HG03571 (cell line): Measurements from ENCODE around the gene FAM107B.
A peak's percentile ranks its signal among the peaks of the same experiment; 100 is the strongest.
"Not testable (repeated sequence)": the region's sequence is repeated elsewhere in the genome, so short reads cannot be mapped to it uniquely, and the experiment has no call there.

ENCODE experiments used
- ATAC-seq: cut with Tn5 transposase; IDR thresholded peaks from one replicate; pipeline ENCODE4 v1.9.1; 2021; ENCODE audit not compliant: unreplicated experiment

Gene FAM107B

DNA sequence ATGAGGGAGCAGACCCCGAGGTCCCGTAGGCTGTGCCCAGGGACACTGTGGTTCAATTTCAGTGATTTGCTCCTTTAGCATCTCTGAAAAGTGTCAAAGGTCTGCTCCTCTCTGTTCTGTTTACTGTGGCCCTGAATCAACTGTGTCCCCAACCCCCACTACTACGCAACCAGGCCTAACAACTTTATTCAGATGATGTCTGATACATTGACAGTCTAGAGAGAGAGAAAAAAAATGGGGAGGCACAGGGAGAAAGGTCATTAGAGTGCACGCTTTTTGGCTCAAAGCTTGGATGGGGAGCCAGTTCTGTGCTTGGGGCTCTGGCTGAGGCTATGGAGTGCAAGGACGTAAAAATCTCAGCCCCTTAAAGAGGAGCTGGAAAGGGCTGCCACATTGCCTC is 77.9 kb downstream of the FAM107B start:
- no peak for ATAC-seq

DNA sequence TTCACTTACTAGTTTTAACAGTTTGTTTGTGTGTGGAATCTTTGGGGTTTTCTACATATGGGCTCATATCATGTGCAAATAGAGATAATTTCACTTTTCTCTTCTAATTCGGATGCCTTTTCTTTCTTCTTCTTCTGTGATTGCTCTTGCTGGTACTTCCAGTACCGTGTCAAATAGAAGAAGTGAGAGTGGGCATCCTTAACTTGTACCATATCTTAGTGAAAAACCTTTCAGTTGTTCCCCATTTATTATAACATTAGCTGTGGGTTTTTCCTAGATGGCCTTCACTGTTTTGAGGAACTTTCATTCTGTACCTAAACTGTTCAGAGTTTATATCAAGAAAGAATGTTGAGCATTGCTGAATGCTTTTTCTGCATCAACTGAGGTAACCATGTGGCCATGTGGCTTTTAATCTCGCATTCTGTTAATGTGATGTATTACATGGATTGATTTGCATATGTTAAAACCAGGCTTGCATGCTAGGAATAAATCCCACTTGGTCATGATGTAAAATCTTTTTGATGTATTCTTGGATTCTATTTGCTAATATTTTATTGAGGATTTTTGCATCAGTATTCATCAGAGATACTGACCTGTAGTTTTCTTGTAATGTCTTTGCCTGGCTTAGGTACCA is 78.7 kb downstream of the FAM107B start:
- ATAC-seq, result no peak

DNA sequence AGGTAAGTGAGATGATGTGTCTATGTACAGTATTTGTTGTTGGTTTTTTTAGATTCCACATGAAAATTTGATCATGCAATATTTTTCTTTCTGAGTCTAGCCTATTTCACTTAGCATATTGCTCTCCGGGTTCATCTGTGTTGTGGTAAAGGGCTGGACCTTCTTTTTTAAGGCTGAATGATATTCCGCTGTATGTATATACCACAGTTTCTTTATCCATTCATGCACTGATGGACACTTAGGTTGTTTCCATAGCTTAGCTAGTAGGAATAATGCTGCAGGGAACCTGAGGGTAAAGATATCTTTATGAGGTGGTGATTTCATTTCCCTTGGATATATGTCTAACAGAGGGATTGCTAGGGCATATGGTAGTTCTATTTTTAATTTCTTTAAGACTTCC is 80.8 kb downstream of the FAM107B start:
- ATAC-seq, result no peak

DNA sequence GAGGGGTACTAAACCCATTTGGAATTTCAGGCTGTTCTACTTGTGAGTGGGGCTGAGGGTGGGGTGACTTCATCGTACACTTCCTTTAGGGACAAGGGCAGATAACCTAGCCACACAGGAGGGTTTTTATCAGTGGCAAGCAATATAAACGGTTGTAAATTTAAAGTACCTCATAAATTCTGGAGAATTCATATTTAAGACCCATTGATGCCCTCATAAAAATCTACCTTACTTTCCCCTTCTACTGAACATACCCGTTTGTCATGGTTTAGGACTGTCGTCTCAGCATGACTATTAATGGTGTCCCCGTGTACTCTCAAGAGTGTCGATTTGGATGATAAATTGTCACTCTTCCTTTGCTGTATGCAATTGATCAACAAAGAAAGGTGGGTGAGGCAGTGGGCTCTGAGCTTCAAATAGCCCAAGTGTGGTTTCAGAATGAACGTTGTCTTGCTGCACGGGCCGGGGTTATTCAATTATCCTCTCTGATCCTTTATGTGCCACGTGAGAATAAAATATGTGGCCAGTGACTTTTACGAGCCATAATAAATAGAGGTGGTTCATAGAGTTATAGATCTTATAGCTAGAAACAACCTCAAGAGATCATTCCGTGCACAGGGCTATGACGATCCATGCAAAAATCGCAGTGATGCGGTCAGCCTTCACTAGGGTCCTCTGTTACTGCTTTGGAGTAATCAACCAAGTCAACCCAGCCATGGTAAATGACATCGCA is 82.2 kb downstream of the FAM107B start:
- ATAC-seq, result no peak

DNA sequence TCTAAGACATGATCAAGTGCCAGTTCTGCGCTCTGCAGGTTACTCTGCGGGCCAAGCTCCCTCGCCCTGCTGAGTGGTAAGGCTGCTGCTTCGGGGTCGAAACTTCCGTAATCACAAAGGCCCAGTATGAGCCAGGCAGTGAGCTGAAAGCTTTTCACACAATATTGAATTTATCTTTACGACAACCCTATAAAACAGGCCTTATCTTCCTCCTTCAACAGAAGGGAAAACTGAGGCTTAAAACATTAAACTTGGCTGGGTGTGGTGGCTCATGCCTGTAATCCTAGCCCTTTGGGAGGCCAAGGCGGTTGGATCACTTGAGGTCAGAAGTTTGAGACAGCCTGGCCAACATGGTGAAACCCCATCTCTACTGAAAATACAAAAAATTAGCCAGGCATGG is 83.3 kb downstream of the FAM107B start:
- no peak for ATAC-seq

DNA sequence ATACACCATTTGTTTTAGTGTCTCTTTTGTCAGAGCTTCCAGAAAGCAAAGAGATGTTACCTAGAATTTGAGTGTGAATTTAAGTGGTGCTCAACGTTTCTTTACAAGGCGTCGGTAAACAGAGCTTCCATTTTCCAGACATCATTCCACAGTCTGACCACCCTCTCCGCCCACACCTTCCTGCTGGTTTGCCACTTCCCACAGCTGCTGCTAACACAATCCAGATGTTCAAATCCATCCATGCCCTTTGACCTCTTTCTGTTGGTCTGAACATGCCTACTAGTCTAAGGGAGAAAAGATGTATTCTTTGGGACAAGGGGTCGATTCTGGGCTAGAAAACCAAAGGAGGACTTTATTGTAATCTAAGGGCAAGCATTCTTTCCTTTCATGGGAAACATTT is 86.1 kb downstream of the FAM107B start:
- no peak for ATAC-seq

DNA sequence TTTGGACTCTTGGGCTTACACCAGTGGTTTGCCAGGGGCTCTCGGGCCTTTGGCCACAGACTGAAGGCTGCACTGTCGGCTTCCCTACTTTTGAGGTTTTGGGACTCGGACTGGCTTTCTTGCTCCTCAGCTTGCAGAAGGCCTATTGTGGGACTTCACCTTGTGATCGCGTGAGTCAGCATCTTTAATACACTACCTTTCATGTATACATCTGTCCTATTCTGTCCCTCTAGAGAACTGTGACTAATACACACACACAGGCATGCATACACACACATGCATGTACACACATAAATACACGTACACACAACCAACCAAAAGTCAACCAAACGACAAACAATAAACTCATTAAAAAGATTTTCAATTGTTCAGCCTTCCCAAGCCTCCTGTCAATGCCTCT is 86.5 kb downstream of the FAM107B start:
- not testable (repeated sequence) for ATAC-seq

DNA sequence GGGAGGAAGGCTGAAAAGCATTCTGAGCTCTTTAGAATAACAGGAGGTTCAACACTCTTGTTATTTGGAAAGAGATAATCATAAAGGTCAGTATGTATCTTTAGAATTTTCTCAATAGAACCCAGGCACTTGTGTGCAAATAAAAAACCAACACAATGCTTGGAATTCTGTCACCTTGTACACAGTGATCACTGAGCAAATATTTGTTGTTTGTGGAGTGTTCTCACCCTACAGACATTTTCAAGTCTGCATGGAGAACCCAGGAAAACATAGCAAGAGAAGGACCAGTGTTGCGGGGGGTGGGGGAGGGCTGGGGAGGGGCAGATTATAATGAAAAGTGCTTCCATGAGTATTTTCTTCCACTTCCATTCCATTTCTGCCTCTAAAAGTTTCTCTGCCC is 87.4 kb downstream of the FAM107B start:
- ATAC-seq, result no peak

DNA sequence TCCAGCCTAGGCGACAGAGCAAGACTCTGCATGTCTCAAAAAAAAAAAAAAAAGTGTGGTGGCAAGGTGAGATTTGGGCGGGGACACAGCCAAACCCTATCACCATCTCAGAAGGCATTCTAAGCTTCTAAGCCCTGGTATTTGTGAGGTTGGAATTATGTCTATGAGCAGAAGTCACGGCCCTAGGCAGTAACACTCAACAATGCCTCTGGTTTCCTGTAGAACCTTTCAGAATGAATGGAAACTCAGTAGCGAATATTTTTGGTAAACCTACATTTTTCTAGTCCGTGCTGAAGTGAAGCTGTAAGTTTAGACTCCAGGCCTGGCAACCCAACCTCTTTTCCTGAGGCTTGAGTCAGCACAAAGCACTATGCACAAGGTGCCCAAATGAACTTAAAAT is 88.3 kb downstream of the FAM107B start:
- no peak for ATAC-seq

DNA sequence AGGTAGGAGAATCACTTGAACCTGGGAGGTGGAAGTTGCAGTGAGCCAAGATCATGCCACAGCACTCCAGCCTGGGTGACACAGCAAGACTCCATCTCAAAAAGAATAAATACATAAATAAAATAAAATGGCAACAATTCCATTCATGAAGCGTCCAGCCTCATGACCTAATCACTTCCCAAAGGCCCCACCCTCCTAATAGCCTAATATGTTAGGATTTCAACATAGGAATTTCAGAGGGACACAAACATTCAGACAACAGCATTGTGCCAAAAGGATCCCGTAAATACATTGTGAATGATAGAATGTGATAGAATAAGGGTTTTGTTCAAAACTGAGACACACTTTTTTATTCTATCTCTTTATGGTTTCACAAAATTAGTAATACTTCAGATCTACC is 90.3 kb downstream of the FAM107B start:
- no peak for ATAC-seq

DNA sequence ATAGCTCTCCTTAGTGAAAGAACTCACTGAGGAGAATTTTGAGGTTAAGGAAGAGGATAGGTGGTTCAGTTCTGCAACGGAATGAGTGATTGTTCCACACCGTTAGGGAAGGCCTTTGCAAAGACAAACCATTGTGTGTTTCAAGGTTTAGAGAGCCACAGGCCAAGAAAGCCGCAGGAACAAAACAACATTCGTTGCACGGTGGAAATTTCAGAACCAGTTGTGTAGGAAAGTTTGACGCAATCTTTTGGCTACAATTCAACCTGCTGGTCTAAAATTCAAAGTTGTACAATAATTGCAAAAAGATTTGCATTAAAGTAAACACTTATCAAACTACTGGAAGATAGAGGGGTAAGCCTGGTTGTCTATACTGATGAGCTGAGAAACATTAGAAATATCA is 91.4 kb downstream of the FAM107B start:
- no peak for ATAC-seq

DNA sequence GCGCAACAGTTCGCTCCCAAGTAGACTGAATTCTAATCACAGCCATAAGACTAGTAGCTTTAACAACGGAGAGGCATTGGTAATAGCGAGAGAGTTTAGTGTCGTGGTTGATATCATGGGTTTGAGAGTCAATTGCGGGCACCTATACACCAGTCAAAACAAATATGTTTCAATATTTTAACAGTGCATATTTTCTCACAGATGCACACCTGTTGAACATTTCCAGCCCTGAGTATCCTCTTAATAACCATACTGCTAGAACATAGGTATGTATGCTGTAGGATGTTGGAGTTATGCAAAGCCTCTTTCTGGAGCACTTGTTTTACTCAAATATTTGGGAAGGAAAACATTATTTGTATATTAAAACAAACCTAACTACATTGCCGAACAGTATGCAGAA is 92.9 kb downstream of the FAM107B start:
- ATAC-seq, result no peak

DNA sequence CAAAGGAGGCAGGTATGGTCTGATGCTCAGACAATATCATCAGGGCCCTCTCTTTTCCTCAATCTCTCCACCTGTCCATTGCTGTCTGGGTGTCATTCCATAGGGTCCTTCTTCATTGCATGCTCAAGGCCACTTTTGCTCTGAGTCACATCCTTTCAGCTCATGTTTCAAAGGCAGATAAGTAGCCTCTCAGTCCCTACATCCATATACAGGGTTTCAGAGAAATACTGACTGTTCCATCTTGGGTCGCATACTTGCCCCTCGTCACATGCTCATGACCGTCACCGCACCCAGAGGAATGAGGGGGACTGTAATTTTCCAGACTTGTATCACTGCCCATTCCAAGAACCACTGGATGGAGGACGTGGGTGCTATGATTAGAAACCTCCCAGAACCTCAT is 93.4 kb downstream of the FAM107B start:
- ATAC-seq, result no peak

DNA sequence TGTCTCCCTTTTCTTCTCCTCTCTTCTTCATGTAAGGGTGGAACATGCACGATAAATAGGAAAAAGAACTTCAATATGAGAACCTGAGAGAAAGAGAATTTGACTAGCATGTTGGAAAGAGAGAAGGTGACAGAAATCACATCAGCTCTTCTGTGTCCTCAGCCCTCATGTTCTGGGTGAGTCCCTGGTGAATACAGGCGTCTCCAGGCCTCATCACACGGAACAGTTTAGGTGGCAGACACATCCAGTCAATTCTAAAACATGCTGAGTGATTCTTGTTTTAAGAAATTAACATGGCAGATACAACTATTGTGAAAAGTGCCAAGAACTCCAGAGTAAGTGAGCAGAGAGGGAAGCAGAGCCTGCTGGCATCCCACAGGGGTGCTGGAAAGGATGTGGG is 96.1 kb downstream of the FAM107B start:
- no peak for ATAC-seq

DNA sequence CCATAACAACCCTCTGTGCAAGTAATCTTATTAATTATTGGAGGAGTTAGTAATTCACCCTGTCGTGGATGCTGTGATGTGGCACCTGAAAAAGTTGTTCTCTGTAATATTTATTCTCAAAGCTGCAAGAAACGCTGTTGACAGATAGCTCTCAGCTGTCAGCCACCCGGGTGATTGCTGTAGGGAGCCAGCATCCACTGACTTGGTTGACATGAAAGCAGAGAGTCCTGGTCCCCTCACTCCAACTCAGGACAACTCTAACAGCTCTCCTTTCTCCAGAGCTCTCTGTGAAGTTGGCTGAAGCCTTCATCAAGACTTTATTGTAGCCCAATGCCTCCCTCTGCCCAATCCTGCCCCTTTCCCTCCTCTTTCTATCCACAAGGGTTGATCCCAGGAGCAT is 98.0 kb downstream of the FAM107B start:
- no peak for ATAC-seq

DNA sequence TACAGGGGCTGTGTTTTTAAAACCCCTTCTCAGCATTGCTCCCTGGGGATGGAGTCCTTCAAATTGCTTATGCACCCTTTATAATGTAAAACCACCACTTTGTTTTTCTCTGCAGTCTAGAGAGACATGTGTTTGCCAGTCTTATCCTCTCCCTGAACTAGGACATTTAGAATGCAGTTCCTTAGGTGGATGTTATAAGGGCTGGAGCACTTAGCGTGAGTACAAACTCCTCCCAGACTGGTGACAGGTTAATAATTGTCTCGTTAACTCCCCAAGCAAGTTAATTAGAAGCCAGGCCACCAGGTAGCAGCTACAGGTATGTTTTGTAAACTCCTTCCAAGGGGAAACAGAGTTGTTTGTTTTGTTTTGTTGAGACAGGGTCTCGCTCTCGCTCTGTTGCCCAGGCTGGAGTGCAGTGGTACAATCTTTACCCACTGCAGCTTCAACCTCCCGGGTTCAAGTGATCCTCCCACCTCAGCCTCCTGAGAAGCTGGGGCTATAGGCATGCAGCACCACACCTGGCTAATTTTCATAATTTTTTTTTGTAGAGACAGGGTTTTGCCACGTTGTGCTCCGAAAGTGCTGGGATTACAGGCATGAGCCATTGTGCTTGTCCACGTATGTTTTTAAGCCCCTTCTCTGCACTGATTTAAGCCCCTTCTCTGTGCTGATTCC is 100.2 kb downstream of the FAM107B start:
- ATAC-seq, result peak; percentile 48

DNA sequence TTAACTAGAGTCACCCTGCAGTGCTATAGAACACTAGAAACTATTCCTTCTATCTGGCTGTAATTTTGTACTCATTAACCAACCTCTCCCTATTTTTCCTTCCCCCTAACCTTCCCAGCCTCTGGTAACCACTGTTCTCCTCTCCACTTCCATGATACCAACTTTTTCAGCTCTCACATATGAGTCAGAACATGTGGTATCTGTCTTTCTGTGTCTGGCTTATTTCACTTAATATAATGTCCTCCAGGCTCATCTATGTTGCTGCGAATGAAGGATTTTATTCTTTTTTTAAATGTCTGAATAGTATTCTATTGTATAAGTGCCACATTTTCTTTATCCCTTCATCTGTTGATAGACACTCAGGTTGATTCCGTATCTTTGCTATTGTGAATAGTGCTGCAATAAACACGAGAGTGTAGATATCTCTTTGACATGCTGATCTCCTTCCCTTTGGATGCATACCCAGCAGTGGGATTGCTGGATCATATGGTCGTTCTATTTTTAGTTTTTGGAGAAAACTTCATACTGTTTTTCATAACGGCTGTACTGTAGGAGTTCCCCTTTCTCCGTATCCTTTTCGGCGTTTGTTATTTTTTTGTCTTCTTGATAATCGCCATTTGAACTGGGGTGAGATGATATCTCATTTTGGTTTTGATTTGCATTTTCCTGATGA is 101.4 kb downstream of the FAM107B start:
- ATAC-seq, result no peak

DNA sequence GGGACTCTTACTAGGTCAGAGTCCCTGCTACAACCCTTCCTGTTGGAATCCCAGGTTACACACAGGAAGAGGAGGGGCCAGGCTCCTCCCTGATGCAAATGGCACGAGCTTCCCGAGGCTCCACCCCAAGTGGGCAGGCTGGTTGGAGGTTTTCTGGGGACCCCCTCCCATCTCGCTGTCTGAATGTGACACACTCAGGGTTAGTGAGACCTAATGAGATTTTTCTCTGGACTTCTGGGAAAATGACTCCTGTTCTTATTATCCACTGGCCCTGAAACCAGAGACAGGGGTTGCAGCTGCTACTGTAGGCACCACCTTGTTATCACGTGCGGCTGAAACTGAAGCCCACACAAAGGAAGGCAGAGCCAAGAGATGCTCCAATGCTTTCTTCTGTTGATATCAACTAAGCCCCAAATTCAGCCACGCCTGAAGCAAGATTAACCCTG is 103.3 kb downstream of the FAM107B start:
- no peak for ATAC-seq

DNA sequence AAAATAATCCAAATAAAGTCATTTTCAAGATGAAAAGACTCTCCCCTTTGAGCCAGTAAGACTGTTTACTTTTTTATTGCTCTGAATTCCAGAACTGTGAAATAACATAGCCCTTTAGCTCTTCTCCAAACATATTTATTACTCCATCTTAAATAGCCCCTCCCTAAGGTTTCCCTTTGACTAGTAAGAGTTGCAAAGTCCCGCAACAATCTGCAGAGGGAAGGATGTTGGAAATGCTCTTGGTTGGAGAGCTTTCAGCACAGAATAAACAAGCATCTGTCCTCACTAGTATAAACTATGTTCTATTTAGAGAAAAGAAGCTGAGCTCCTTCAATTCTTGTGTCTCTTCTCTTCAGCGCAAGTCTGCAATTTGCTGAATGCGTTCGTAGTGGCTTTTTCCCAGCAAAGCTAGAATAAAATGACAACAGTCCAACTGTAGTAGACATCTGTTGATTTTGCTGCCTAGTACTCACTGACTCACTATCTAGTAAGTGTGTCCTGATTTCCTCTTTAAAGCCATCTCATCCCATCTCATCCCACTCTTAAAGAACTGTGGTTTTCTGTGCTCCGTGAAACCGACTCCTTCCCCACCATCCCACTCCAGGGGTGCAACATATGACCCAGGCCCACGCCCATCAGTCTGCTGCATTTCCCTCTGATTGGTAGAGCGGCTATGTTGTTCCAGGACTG is 104.0 kb downstream of the FAM107B start:
- no peak for ATAC-seq

DNA sequence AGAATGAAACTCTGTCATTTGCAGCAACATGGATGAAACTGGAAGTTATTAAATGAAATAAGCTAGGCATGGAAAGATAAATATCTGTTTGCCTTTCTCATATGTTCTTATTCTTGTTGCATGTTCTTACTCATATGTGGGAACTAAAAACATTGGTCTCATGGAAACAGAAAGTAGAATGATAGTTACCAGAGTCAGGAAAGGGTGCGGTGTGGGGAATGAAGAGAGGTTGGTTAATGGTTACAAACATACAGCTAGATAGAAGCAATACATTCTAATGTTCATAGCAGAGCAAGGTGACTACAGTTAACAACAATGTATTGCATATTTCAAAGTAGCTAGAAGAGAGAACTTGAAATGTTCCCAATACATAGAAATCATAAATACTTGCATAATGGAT is 105.1 kb downstream of the FAM107B start:
- ATAC-seq, result no peak

DNA sequence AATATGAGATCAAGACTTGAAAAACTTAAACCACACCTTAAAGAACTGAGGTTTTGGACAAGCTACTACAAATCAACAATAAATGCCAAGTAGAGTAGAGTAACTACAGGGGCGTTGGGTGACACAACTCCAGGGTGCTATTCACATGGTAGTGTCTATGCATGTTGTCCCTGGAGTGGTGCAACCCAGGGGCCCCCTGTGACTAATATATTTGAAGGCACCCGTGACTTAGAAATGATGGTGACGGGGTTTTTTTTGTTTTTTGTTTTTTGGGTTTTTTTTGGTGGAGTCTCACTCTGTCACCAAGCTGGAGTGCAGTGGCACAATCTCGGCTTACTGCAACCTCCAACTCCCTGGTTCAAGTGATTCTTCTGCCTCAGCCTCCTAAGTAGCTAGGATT is 106.9 kb downstream of the FAM107B start:
- no peak for ATAC-seq
